K562 treated with DMSO at 1 percent for 48 hours (cell line): ENCODE results near the gene NBR1. TPM values are rescaled to one million over a fixed set of nuclear protein-coding genes. Genes with fewer than 3 reads are reported as not detected.

Experiments
- total RNA-seq: library from RNA; unstranded; fragments of 300-600 nt; gene quantifications from 2 replicates; pipeline ENCODE4 v1.2.3, GENCODE V29; 2022; ENCODE audit warnings: low replicate concordance; ENCODE audit errors: extremely low read depth

NBR1 gene, protein sequence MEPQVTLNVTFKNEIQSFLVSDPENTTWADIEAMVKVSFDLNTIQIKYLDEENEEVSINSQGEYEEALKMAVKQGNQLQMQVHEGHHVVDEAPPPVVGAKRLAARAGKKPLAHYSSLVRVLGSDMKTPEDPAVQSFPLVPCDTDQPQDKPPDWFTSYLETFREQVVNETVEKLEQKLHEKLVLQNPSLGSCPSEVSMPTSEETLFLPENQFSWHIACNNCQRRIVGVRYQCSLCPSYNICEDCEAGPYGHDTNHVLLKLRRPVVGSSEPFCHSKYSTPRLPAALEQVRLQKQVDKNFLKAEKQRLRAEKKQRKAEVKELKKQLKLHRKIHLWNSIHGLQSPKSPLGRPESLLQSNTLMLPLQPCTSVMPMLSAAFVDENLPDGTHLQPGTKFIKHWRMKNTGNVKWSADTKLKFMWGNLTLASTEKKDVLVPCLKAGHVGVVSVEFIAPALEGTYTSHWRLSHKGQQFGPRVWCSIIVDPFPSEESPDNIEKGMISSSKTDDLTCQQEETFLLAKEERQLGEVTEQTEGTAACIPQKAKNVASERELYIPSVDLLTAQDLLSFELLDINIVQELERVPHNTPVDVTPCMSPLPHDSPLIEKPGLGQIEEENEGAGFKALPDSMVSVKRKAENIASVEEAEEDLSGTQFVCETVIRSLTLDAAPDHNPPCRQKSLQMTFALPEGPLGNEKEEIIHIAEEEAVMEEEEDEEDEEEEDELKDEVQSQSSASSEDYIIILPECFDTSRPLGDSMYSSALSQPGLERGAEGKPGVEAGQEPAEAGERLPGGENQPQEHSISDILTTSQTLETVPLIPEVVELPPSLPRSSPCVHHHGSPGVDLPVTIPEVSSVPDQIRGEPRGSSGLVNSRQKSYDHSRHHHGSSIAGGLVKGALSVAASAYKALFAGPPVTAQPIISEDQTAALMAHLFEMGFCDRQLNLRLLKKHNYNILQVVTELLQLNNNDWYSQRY
- not detected in 2 replicates for total RNA-seq

DNA sequence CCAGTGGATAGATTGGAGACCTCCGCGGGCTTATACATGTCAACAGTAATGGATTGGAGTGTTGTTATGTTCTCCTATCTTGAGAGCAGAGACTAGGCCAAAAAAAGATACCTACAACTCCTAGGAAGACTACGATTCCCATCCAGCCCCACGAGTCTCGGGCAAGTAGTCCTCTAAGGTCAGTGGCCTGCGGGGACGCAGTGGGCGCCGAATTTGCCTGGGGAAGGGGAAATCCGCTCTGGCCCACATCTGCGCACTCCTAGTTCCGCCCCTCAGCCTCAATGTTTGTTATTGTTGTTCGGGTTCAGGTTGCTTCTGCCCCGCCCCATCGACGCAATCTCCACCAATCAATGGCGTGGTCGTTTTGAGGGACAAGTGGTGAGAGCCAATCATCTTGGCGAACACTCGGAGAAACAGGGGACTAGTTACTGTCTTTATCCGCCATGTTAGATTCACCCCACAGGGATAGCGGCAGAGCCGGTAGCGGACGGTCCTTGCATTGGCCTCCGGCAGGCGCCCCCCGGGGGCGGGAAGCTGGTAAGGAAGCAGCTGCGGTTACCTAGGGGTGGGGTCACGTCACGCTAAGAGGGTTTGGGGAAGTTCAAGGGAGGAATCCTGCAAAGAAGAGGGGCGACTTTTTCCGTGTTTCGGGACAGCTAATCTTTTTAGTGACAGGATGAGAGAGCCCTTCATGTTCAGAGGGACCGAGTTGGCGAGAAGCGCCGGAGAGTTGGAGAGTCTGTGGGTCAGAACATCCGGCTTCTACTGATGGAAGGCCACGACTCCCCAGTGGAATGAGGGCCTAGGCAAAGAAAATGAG, at the start of gene NBR1:
Gene NBR1, plus strand, starts transcription at position 449 of the 820 bp plus-strand sequence. CDS start 4,586 bp downstream, outside the sequence.

DNA sequence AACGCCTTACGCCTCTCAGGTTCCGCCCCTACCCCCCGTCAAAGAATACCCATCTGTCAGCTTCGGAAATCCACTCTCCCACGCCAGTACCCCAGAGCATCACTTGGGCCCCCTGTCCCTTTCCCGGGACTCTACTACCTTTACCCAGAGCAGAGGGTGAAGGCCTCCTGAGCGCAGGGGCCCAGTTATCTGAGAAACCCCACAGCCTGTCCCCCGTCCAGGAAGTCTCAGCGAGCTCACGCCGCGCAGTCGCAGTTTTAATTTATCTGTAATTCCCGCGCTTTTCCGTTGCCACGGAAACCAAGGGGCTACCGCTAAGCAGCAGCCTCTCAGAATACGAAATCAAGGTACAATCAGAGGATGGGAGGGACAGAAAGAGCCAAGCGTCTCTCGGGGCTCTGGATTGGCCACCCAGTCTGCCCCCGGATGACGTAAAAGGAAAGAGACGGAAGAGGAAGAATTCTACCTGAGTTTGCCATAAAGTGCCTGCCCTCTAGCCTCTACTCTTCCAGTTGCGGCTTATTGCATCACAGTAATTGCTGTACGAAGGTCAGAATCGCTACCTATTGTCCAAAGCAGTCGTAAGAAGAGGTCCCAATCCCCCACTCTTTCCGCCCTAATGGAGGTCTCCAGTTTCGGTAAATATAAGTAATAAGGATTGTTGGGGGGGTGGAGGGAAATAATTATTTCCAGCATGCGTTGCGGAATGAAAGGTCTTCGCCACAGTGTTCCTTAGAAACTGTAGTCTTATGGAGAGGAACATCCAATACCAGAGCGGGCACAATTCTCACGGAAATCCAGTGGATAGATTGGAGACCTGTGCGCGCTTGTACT, 45.7 kb upstream of the NBR1 start, which contains the start of gene BRCA1:
Gene BRCA1, minus strand, starts transcription at position 232 of the 834 bp plus-strand sequence. CDS start 1,268 bp downstream, outside the sequence.

DNA sequence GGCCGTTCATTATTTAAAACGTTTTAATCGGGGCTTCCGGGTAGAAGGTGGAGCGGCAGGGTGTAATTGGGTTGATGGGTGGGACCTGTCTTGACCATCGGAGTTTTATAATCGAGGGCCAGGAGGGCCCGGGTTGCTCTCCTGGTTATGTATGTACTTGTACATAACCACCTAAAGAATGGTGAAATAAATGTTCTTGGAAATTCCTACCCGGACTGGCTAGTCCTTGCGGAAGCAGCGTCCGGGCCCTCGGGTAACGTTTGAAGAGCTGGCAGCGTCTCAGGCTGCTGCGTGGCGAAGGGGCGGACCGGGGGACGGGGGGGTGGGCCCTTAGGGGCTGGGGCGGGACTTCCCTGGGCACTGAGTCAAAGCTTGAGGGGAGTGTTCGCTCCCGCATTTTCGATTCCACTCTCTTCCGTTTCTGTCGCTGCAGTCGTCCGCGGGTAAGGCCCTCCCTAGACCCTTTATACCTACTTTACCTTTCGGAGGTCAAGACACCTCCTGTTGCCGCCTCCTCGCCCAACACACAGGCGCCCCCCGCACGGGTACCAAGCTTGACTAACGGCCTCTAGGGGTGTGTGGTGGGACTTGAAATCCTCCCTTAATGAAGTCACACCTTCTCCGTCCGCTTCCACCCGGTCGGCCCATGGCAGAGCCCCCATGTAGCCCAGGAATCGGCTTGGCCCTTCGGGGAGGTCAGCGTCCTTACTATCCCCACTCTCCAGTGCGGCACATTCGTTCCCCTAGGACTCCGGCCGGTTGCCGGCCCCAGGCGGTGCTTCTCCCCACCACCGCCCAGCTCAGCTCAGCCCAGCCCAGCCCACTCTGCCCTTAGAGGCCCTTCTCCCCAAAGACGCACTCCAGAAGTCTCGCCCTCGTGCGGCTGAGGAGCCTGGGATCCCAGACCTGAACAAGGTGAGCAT, 40.7 kb downstream of the NBR1 start, which contains the start of gene TMEM106A:
Gene TMEM106A, plus strand, starts transcription at position 396 of the 923 bp plus-strand sequence. CDS start 1,167 bp downstream, outside the sequence.

DNA sequence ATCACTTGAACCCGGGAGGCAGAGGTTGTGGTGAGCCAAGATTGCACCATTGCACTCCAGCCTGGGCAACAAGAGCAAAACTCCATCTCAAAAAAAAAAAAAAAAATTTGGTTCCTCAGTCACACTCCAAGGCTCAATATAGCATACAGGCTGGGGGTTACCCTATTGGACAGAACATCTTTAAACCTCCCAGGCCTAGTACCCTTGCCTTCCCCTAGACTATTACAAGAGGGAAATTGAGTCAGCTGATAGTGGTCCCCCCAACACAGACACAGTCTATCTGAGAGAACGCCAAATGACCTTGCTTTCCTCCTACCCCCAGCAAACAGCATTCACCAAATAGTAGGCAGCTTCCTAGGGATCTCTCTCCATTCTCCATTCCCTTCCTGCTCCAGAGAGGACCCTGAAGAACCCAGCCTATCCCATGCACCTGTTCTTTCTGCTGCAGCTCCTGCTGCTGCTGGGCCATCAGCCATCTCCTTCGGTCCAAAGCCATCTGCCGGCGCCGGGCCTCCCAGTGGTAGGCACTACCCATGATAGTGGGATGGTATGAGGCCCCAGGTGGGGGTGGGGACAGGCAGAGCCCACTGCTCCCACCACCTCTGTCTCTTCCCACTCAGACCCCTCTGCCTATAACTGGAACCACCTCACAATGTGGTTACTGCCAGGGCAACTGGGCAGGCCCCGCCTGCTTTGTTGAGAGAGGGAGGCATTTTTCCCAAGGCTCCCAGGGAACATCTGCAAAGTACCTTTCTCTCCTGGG, 57.2 kb downstream of the NBR1 start, which contains the start of gene CCDC200:
Gene CCDC200, minus strand, starts transcription at position 604 of the 763 bp plus-strand sequence. Its CDS starts 69 bp downstream, at position 535.

GRCh38 chr17:43233877-43234276, 62.9 kb downstream of the NBR1 start, which contains the start of gene RNU2-1:
Gene RNU2-1, minus strand, starts transcription at chr17:43233977.

Other genes starting within 250 kb of the NBR1 start
- not detected in 2 replicates for gene AARSD1, start 206.8 kb upstream of the NBR1 start, total RNA-seq
- not detected in 2 replicates for gene PTGES3L, start 191.1 kb upstream of the NBR1 start, total RNA-seq
- gene RUNDC1, start 190.6 kb upstream of the NBR1 start, total RNA-seq = not detected in 2 replicates
- 4,701 TPM in 1 of 2 replicates, not detected in the other for gene RPL27, start 172.8 kb upstream of the NBR1 start, total RNA-seq
- not detected in 2 replicates for gene IFI35, start 164.4 kb upstream of the NBR1 start, total RNA-seq
- gene VAT1, start 148.8 kb upstream of the NBR1 start, total RNA-seq = 286 TPM in 1 of 2 replicates, not detected in the other
- gene RND2, start 146.0 kb upstream of the NBR1 start, total RNA-seq = not detected in 2 replicates
- not detected in 2 replicates for gene BRCA1, start 45.9 kb upstream of the NBR1 start, total RNA-seq
- gene TMEM106A, start 40.7 kb downstream of the NBR1 start, total RNA-seq = not detected in 2 replicates
- not detected in 2 replicates for gene CCDC200, start 57.4 kb downstream of the NBR1 start, total RNA-seq
- gene RNU2-1, start 62.8 kb downstream of the NBR1 start, total RNA-seq = not detected in 2 replicates
- not detected in 2 replicates for gene ARL4D, start 227.8 kb downstream of the NBR1 start, total RNA-seq